Common myeloid progenitor, CD34-positive (primary cell): ENCODE data around the gene AP3B1.

Experiments
- CTCF ChIA-PET: fragments of 350-600 bp; sonication (Branson Sonifier 250); formaldehyde crosslinking; loops from one replicate; lab custom pipeline; 2021; ENCODE audit warnings: antibody characterized with exemption; lab: Charles Lee
- POLR2A ChIA-PET: fragments of 350-600 bp; sonication (Branson Sonifier 250); formaldehyde crosslinking; loops from one replicate; lab custom pipeline; 2021; ENCODE audit warnings: antibody characterized with exemption; lab: Charles Lee
- DNase-seq, 3 donors: peaks; one replicate each; pipeline versions ENCODE4 v3.0.0 to v3.0.0-alpha.2; 2013
- H3K27ac ChIP-seq, 2 experiments: 1 replicate in 1 of 2; 2 replicates in 1 of 2; pipeline ENCODE4 v1.7.0; 2013; ENCODE audit warnings: inconsistent platforms in 2 of 2, low read length in 2 of 2, mild to moderate bottlenecking in 2 of 2, low read depth in 1 of 2, moderate library complexity in 1 of 2; ENCODE audit not compliant: severe bottlenecking in 2 of 2, insufficient read depth in 1 of 2, poor library complexity in 1 of 2
- H3K27me3 ChIP-seq, 5 experiments: replicated peaks in 2 of 5; 1 replicate in 3 of 5; 2 replicates in 2 of 5; pipeline versions ENCODE4 v1.6.1 to v1.7.0; 2013; ENCODE audit warnings: low read length in 4 of 5, mild to moderate bottlenecking in 2 of 5, moderate library complexity in 2 of 5, inconsistent platforms in 1 of 5; ENCODE audit not compliant: insufficient read depth in 5 of 5, control insufficient read depth in 4 of 5
- H3K36me3 ChIP-seq, 4 experiments: 1 replicate in 2 of 4; 2 replicates in 2 of 4; pipeline versions ENCODE4 v1.6.1 to v1.7.0; 2013; ENCODE audit warnings: low read length in 3 of 4, control low read depth in 1 of 4, mild to moderate bottlenecking in 1 of 4; ENCODE audit not compliant: control insufficient read depth in 4 of 4, insufficient read depth in 4 of 4
- H3K4me1 ChIP-seq, 4 experiments: 1 replicate in 3 of 4; 2 replicates in 1 of 4; pipeline versions ENCODE4 v1.6.1 to v1.7.1; 2013; ENCODE audit warnings: low read length in 3 of 4, mild to moderate bottlenecking in 3 of 4, control low read depth in 1 of 4, inconsistent platforms in 1 of 4, moderate library complexity in 1 of 4; ENCODE audit not compliant: control insufficient read depth in 4 of 4, insufficient read depth in 4 of 4; ENCODE audit errors: control extremely low read depth in 1 of 4
- H3K4me3 ChIP-seq, 7 experiments: 1 replicate in 4 of 7; 2 replicates in 3 of 7; pipeline versions ENCODE4 v1.5.1 to v1.7.0; 2013; ENCODE audit warnings: mild to moderate bottlenecking in 7 of 7, low read length in 6 of 7, moderate library complexity in 6 of 7, inconsistent platforms in 2 of 7, low read depth in 2 of 7, control low read depth in 1 of 7; ENCODE audit not compliant: insufficient read depth in 4 of 7, control insufficient read depth in 1 of 7; ENCODE audit errors: extremely low read depth in 1 of 7
- H3K9me3 ChIP-seq, 5 experiments: 1 replicate in 4 of 5; 2 replicates in 1 of 5; pipeline versions ENCODE4 v1.6.1 to v1.7.1; 2013; ENCODE audit warnings: low read length in 4 of 5, mild to moderate bottlenecking in 2 of 5, inconsistent platforms in 1 of 5, low read depth in 1 of 5, moderate library complexity in 1 of 5; ENCODE audit not compliant: control insufficient read depth in 4 of 5, insufficient read depth in 2 of 5; ENCODE audit errors: control extremely low read depth in 1 of 5
- WGBS: methylation state at CpG from one replicate; pipeline ENCODE4 v1.1.5; 2013; ENCODE audit not compliant: insufficient coverage; 5-methylcytosine and 5-hydroxymethylcytosine counted together

AP3B1 gene

DNA sequence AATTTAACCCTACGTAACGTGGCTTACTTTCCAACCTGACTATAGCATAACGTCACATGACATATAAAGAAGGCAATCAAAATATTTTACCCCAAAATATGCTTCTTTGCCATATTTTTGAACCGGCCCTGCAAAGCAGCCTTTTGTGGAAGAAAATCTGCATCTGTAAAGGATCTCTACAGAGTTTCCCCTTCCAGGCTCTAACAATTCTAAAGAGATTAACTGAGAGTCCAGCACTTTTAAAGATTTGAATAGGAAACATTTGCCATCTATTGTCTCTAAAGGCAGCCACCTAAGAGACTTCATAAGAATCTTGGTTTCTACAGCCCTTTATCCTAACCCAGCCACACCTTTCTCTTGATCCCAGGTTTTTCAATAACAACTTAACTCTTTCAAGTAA, 22.7 kb downstream of the AP3B1 start:
- WGBS, result 100% methylated on average over 4 of the region's 4 CpGs
- H3K9me3 ChIP-seq, result no peaks in the 10 kb centered on the region
- H3K27ac ChIP-seq, result no peak overlapping the region
- ChIA-PET CTCF (interaction anchor here (1.5 kb wide), 1 partner anchor 28 kb away, joined by 3 read pairs; no protein-coding TSS in a partner anchor), POLR2A (no interaction called here)
- H3K4me3 ChIP-seq, result no peak overlapping the region
- H3K36me3 ChIP-seq, result peaks cover 0 to 4% (median 0%) of the 10 kb centered on the region in 4 experiments
- DNase-seq, result no peak
- peaks cover 0 to 18% (median 10%) of the 10 kb centered on the region in 4 experiments for H3K4me1 ChIP-seq
- no peaks in the 10 kb centered on the region for H3K27me3 ChIP-seq

- ChIA-PET CTCF (interaction anchor here (1.2 kb wide), 1 partner anchor 32 kb away, joined by 4 read pairs; no protein-coding TSS in a partner anchor), POLR2A (no interaction called here)
- DNase-seq, result peak in 2 of 3 donors; percentile 26 to 36
- Histone ChIP-seq H3K36me3 (peaks cover 5 to 14% (median 7%) of the 10 kb centered on the region in 4 experiments), H3K4me3 (no peak overlapping the region), H3K27ac (no peak overlapping the region), H3K27me3 (no peaks in the 10 kb centered on the region), H3K4me1 (peaks cover 0 to 18% (median 10%) of the 10 kb centered on the region in 4 experiments), H3K9me3 (no peaks in the 10 kb centered on the region)
Observed at GRCh38 chr5:78269088-78269703, 25.3 kb downstream of the AP3B1 start.

GRCh38 chr5:78268356-78268755, 26.1 kb downstream of the AP3B1 start:
- Histone ChIP-seq H3K27ac (peak overlapping the region in 1 of 2 experiments; percentile 19), H3K4me3 (peak overlapping the region in 2 of 7 experiments; percentile 15 to 63), H3K27me3 (no peaks in the 10 kb centered on the region), H3K4me1 (peaks cover 0 to 18% (median 10%) of the 10 kb centered on the region in 4 experiments), H3K9me3 (no peaks in the 10 kb centered on the region), H3K36me3 (peaks cover 5 to 20% (median 9%) of the 10 kb centered on the region in 4 experiments)
- POLR2A ChIA-PET, result no interaction called here
- CTCF ChIA-PET, result interaction anchor here (1.0 to 1.2 kb wide), 2 partner anchors 14 to 32 kb away, joined by 3 to 4 read pairs; no protein-coding TSS in a partner anchor
- peak; percentile 14 to 52 (median 35) for DNase-seq
- no CpG with 5 or more reads among the region's 2 CpGs for WGBS

- Histone ChIP-seq H3K4me1 (peaks cover 0 to 18% (median 10%) of the 10 kb centered on the region in 4 experiments), H3K4me3 (no peak overlapping the region), H3K27ac (no peak overlapping the region), H3K9me3 (no peaks in the 10 kb centered on the region), H3K27me3 (no peaks in the 10 kb centered on the region), H3K36me3 (peaks cover 5 to 28% (median 15%) of the 10 kb centered on the region in 4 experiments)
- no peak for DNase-seq
- CTCF ChIA-PET, result interaction anchor here (2.4 kb wide), 1 partner anchor 30 kb away, joined by 6 read pairs; the partner anchor contains the start of gene AP3B1
- POLR2A ChIA-PET, result no interaction called here
- WGBS, result 100% methylated on average over 2 of the region's 2 CpGs
Observed at GRCh38 chr5:78265163-78265562, 29.3 kb downstream of the AP3B1 start.

DNA sequence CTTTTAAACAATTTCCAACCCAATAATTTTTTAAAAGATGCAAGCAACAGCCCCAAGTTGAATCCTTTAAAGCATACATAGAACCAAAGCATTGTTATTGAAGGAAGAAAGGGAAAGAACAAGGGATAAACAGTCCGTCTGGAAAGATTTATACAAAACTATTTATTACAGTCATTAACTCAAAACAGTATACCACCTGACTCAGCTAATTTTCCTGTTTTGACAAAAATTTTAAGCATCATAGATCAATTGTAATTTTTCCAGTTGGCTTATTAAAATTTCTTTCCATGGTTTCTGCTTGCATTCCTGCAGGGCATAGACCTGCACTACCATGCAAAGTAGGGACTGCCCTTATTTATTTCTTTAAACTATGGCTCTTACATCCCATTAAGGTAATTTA, 29.9 kb downstream of the AP3B1 start:
- Histone ChIP-seq H3K27me3 (no peaks in the 10 kb centered on the region), H3K4me1 (peaks cover 0 to 18% (median 10%) of the 10 kb centered on the region in 4 experiments), H3K36me3 (peaks cover 5 to 28% (median 17%) of the 10 kb centered on the region in 4 experiments), H3K9me3 (no peaks in the 10 kb centered on the region), H3K27ac (no peak overlapping the region), H3K4me3 (no peak overlapping the region)
- WGBS, result no CpG with 5 or more reads among the region's 1 CpG
- DNase-seq, result no peak
- CTCF ChIA-PET, result no interaction called here
- POLR2A ChIA-PET, result no interaction called here

GRCh38 chr5:78260771-78261170, 33.7 kb downstream of the AP3B1 start:
- WGBS, result 100% methylated on average over 1 of the region's 2 CpGs
- H3K9me3 ChIP-seq, result peaks cover 0 to 10% (median 0%) of the 10 kb centered on the region in 5 experiments
- H3K27me3 ChIP-seq, result no peaks in the 10 kb centered on the region
- ChIA-PET CTCF (no interaction called here), POLR2A (interaction anchor here (0.6 kb wide), 2 partner anchors 14 to 103 kb away, joined by 3 to 6 read pairs; no protein-coding TSS in a partner anchor)
- peaks cover 8 to 22% (median 18%) of the 10 kb centered on the region in 4 experiments for H3K36me3 ChIP-seq
- no peaks in the 10 kb centered on the region for H3K4me1 ChIP-seq
- no peak overlapping the region for H3K4me3 ChIP-seq
- no peak for DNase-seq
- no peak overlapping the region for H3K27ac ChIP-seq

GRCh38 chr5:78253201-78253600, 41.3 kb downstream of the AP3B1 start:
- DNase-seq, result no peak
- ChIA-PET CTCF (interaction anchor here (0.7 kb wide), 1 partner anchor 1718 kb away, joined by 3 read pairs; no protein-coding TSS in a partner anchor), POLR2A (interaction anchor here (0.7 kb wide), 1 partner anchor 45 kb away, joined by 3 read pairs; no protein-coding TSS in a partner anchor)
- Histone ChIP-seq H3K27ac (no peak overlapping the region), H3K27me3 (no peaks in the 10 kb centered on the region), H3K36me3 (peaks cover 7 to 45% (median 17%) of the 10 kb centered on the region in 4 experiments), H3K4me3 (no peak overlapping the region), H3K9me3 (peaks cover 0 to 22% (median 4%) of the 10 kb centered on the region in 5 experiments), H3K4me1 (no peaks in the 10 kb centered on the region)
- WGBS, result 88% methylated on average over 1 of the region's 3 CpGs
